B cell (primary cell): ENCODE results near the gene BACE1-AS.

ENCODE experiments used
- CTCF ChIP-seq: fragments of 200-600 bp; IDR thresholded peaks from one replicate; pipeline ENCODE4 v1.8.0; 2022; ENCODE audit warnings: antibody characterized with exemption, mild to moderate bottlenecking
- EZH2 ChIP-seq: IDR thresholded peaks from 2 replicates; pipeline ENCODE4 v1.6.1; 2012; ENCODE audit warnings: borderline replicate concordance, low read depth, mild to moderate bottlenecking, moderate library complexity, low read length; ENCODE audit not compliant: insufficient read depth, poor library complexity, severe bottlenecking

DNA sequence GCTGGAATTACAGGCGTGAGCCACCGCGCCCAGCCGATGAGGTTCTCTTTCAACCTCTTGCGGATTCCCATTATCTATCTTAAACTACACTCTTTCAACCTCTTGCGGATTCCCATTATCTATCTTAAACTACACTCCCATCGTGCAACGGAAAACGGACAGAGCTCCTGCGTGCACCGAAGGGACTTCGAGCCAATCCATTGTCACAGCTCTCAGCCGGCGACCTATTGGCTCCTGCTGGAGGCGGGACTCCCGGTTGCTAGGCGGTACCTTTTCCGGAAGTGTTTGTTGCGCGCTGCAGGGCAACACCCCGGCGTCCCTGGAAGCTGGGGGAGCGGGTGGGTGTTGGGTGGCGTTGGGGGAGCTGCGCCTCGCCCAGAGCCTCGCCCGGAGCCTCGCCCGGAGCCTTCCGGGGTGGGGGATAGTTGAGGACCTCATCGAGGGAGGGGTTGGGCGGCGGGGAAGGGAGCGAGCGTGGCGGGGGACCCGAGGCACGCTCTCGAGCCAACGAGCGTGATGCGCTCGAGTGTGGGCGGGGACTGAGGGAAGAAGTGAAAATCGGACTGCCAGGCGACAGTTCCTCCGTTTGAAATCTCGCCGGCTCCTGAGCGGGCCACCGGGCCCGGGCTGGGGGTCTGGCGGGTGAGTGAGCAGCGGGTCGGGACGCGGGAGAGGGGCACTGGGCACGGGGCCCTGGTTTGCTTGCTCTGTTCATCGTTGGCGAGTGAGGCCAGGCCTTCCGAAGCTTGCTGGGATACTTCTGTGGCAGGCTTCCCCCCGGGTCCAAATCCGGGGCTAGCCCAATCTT lies 36.6 kb downstream of the BACE1-AS start, which contains the start of gene CEP164:
- TF ChIP-seq CTCF (no peak), EZH2 (no peak)
